Stimulated activated memory B cell treated with anti-CD40 and anti-IgM and Interleukin-4, amounts not matched to agents 10 μg/mL and 1 μg/mL and 100 μg/mL, for 72 hours (primary cell): Measurements from ENCODE around the gene DZIP1.

Source experiments
- ATAC-seq: fragments of 150-1000 bp; cut with Tn5 transposase; 2 replicates; pipeline ENCODE4 v1.10.0; 2021
- H3K27ac Mint-ChIP-seq: one replicate; pipeline ENCODE4 v1.8.0; 2022; ENCODE audit warnings: mild to moderate bottlenecking, mixed read lengths
- H3K27me3 Mint-ChIP-seq: one replicate; pipeline ENCODE4 v1.8.0; 2022; ENCODE audit warnings: mixed read lengths
- H3K36me3 Mint-ChIP-seq: one replicate; pipeline ENCODE4 v1.8.0; 2022; ENCODE audit warnings: mixed read lengths
- H3K4me1 Mint-ChIP-seq: one replicate; pipeline ENCODE4 v1.8.0; 2022; ENCODE audit warnings: mixed read lengths
- H3K4me3 Mint-ChIP-seq: one replicate; pipeline ENCODE4 v1.8.0; 2022; ENCODE audit warnings: mild to moderate bottlenecking, moderate library complexity, mixed read lengths
- H3K9me3 Mint-ChIP-seq: one replicate; pipeline ENCODE4 v1.8.0; 2022; ENCODE audit warnings: mixed read lengths

The DZIP1 gene

GRCh38 chr13:95552539-95553441 is 91.7 kb downstream of the DZIP1 start, which contains the start of gene CLDN10:
Gene CLDN10, plus strand, starts transcription at chr13:95552720. Its CDS starts 34 bp downstream, at chr13:95552754.
- no peaks in the 10 kb centered on the region for H3K9me3 Mint-ChIP-seq
- H3K4me1 Mint-ChIP-seq, result peaks cover 10% of the 10 kb centered on the region
- H3K36me3 Mint-ChIP-seq, result no peaks in the 10 kb centered on the region
- no peak within 1 kb of the TSS for H3K4me3 Mint-ChIP-seq
- peaks cover 60% of the 10 kb centered on the region for H3K27me3 Mint-ChIP-seq
- H3K27ac Mint-ChIP-seq, result no peak within 1 kb of the TSS
- ATAC-seq, result peak; percentile 32

- no peaks in the 10 kb centered on the region for H3K36me3 Mint-ChIP-seq
These were observed 92.3 kb downstream of the DZIP1 start for GRCh38 chr13:95552208-95552538.

DNA sequence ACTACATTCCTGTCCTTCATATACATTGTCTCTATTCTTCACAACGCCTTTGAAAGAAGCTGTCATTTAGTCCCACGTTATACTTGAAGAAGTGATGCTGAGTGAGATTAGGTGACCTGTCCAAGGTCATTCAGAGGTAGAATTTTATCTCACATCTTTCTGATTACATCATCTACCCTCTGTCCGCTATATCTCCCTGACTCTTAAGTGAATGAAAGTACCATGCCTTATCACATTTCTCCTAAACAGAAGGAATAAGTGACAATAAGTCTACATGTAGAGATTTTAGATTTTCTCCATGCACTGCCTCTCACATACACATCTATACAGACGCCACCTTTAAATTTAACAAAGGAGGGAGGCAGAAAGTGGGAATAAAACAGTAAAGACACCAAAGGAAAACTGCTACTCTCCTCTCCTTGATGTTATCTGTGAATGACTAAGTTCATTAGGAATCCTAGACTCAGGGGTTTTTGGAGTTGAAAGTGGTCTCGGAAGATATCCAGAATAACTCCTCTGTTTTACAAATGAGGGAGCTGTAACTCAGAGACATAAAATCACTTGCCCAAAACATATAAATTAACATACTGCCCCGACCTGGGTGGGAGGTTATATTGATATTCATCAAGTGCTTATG is 96.9 kb downstream of the DZIP1 start:
- Mint-ChIP-seq H3K4me3 (no peak overlapping the region), H3K27me3 (peaks cover 35% of the 10 kb centered on the region), H3K36me3 (no peaks in the 10 kb centered on the region), H3K9me3 (no peaks in the 10 kb centered on the region), H3K27ac (no peak overlapping the region), H3K4me1 (no peaks in the 10 kb centered on the region)
- no peak for ATAC-seq

More at GRCh38 chr13:95552208-95552538, 92.3 kb downstream of the DZIP1 start:
- no peak for ATAC-seq
- Mint-ChIP-seq H3K27me3 (peaks cover 64% of the 10 kb centered on the region), H3K4me1 (peaks cover 10% of the 10 kb centered on the region), H3K9me3 (no peaks in the 10 kb centered on the region), H3K4me3 (no peak overlapping the region), H3K27ac (no peak overlapping the region)

DNA sequence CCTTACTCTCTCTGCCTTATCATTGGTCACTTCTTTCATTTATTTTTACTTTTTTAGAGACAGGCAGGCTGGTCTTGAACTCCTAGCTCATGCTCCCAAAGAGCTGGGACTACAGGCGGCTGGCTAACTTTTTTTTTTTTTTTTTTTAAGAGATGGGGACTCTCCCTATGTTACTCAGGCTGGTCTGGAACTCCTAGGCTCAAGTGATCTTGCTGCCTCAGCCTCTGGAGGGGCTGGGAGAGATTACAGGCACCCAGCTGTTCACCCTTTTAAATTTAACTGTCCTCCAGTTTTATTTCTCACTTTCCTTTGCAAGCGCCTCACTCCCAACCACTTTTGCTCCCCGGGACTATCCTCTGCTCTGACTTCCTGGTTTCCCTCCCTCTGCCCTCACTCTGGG is 97.6 kb downstream of the DZIP1 start:
- no peaks in the 10 kb centered on the region for H3K9me3 Mint-ChIP-seq
- H3K4me3 Mint-ChIP-seq, result no peak overlapping the region
- no peaks in the 10 kb centered on the region for H3K36me3 Mint-ChIP-seq
- peaks cover 32% of the 10 kb centered on the region for H3K27me3 Mint-ChIP-seq
- no peaks in the 10 kb centered on the region for H3K4me1 Mint-ChIP-seq
- no peak for ATAC-seq
- H3K27ac Mint-ChIP-seq, result no peak overlapping the region

GRCh38 chr13:95544293-95544692 is 100.2 kb downstream of the DZIP1 start:
- Mint-ChIP-seq H3K27ac (no peak overlapping the region), H3K36me3 (no peaks in the 10 kb centered on the region)
- no peak for ATAC-seq

GRCh38 chr13:95541911-95542474 is 102.5 kb downstream of the DZIP1 start:
- no peak overlapping the region for H3K4me3 Mint-ChIP-seq
- H3K27me3 Mint-ChIP-seq, result peaks cover 13% of the 10 kb centered on the region
- no peaks in the 10 kb centered on the region for H3K36me3 Mint-ChIP-seq
- H3K27ac Mint-ChIP-seq, result no peak overlapping the region
- H3K4me1 Mint-ChIP-seq, result no peaks in the 10 kb centered on the region
- H3K9me3 Mint-ChIP-seq, result no peaks in the 10 kb centered on the region
- ATAC-seq, result no peak

More at GRCh38 chr13:95544293-95544692, 100.2 kb downstream of the DZIP1 start:
- H3K27me3 Mint-ChIP-seq, result peaks cover 10% of the 10 kb centered on the region
- no peak overlapping the region for H3K4me3 Mint-ChIP-seq
- H3K9me3 Mint-ChIP-seq, result no peaks in the 10 kb centered on the region
- no peaks in the 10 kb centered on the region for H3K4me1 Mint-ChIP-seq

DNA sequence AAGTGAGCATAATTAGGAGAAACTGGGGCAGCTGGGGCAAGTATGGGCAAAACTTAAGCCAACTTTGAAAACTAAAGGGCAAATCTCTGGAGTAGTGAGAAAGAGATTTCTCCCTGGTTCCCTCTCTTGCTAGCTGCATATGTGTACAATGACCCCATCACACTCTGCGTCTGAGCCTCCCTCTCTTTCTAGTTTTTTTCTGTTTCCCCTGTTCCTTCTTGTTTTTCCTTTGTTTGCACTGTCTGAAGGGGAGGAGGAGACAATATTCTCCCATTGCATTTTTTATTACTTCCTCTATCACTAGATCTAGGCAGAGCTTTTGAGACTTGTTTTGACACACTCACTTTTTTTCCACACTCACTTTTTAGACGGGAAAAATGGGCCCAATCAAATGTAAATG is 103.2 kb downstream of the DZIP1 start:
- Mint-ChIP-seq H3K4me1 (no peaks in the 10 kb centered on the region), H3K27ac (no peak overlapping the region), H3K27me3 (peaks cover 16% of the 10 kb centered on the region), H3K36me3 (no peaks in the 10 kb centered on the region), H3K4me3 (no peak overlapping the region), H3K9me3 (no peaks in the 10 kb centered on the region)
- no peak for ATAC-seq

- H3K4me3 Mint-ChIP-seq, result no peak overlapping the region
- no peaks in the 10 kb centered on the region for H3K9me3 Mint-ChIP-seq
- no peak for ATAC-seq
- H3K36me3 Mint-ChIP-seq, result no peaks in the 10 kb centered on the region
- H3K27ac Mint-ChIP-seq, result no peak overlapping the region
- no peaks in the 10 kb centered on the region for H3K4me1 Mint-ChIP-seq
- peaks cover 20% of the 10 kb centered on the region for H3K27me3 Mint-ChIP-seq
These were observed 103.6 kb downstream of the DZIP1 start for GRCh38 chr13:95540888-95541287.

DNA sequence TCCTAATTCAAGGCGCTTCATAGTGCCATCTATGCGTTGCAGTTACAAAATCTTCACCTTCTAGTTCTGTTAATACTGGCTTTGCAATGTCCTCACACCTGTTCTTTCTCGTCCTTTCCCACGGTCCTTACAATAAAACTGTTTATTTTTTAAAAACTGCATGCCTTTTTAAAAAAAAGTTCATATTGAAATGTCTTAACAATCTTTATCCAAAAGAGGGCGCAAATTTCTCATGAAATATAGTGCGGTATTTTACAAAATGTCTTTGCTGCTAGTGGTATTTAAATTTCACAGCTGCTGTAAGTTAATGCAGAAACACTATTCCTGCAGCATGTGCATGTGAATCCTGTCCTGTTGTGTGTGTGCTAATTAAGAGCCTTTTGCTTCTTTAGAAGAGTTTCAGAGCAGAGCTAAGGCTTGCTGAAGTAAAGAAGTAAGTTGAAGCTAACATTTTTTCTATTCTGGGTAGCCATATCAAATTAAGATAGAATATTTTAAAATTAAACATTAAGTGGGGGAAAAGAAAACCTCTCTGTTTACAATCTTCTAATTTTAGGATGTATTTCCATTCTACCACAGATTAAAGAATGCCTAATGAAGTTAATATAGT is 107.8 kb downstream of the DZIP1 start:
- Mint-ChIP-seq H3K4me3 (no peak overlapping the region), H3K27me3 (peaks cover 60% of the 10 kb centered on the region), H3K36me3 (no peaks in the 10 kb centered on the region), H3K9me3 (no peaks in the 10 kb centered on the region), H3K4me1 (no peaks in the 10 kb centered on the region), H3K27ac (no peak overlapping the region)
- ATAC-seq, result no peak

DNA sequence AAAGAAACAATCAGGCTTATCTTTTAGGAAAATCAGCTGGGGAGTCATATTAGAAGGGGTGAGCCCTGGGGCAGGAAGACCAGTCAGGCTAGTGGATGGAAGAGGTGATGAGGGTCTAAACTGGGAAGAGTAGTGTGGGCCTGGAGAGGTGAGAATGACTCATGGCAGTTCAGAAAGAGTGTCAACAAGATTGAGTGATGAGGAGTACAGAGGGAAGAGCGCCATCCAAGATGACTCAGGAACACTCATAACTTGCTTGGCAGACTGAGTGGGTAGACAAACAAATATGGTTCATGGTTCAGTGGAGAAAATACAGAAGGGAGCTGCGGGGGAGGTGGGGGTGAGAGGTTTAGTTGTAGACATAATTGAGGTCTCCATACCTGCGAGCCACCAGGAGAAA is 109.3 kb downstream of the DZIP1 start:
- ATAC-seq, result no peak
- no peaks in the 10 kb centered on the region for H3K4me1 Mint-ChIP-seq
- H3K27ac Mint-ChIP-seq, result no peak overlapping the region
- H3K27me3 Mint-ChIP-seq, result peaks cover 63% of the 10 kb centered on the region
- H3K9me3 Mint-ChIP-seq, result no peaks in the 10 kb centered on the region
- H3K36me3 Mint-ChIP-seq, result no peaks in the 10 kb centered on the region
- no peak overlapping the region for H3K4me3 Mint-ChIP-seq

DNA sequence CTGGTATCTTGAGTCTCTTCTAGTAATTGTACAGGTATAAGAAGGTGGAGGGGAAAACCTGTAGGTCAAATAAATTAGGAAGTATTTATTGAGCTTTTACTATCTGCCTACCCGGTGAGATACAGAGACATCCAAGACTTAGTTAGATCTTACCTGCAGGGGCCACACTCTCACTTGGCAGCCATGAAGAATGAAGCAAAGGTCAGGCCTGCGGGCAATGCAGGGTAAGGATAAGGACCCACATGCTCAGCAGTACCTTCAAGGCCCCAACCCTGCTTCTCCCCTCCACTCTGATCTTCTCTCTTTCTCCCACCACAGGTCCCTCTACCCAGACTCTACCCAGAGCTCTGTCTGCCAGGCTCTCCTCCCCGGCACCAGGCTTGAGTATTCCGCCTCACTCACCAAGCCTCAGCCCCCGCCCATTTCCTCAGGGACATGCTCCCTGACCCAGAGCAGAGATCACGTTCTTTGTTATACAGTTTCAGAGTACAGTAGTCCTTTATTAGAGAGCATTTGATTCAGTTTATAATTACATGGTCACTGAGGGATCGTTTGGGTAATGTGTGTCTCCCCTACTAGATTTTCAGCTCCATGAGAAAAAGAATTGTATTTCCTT is 110.9 kb downstream of the DZIP1 start:
- Mint-ChIP-seq H3K4me3 (no peak overlapping the region), H3K27ac (no peak overlapping the region), H3K9me3 (peaks cover under 1% of the 10 kb centered on the region), H3K4me1 (no peaks in the 10 kb centered on the region), H3K27me3 (peaks cover 60% of the 10 kb centered on the region), H3K36me3 (no peaks in the 10 kb centered on the region)
- peak; percentile 12 for ATAC-seq

- no peaks in the 10 kb centered on the region for H3K36me3 Mint-ChIP-seq
- peaks cover 49% of the 10 kb centered on the region for H3K27me3 Mint-ChIP-seq
- ATAC-seq, result no peak
- no peaks in the 10 kb centered on the region for H3K4me1 Mint-ChIP-seq
- H3K9me3 Mint-ChIP-seq, result peaks cover 8% of the 10 kb centered on the region
- no peak overlapping the region for H3K27ac Mint-ChIP-seq
- no peak overlapping the region for H3K4me3 Mint-ChIP-seq
These were observed 114.3 kb downstream of the DZIP1 start for GRCh38 chr13:95530178-95530577.
